Muscle of leg (tissue), 11 donors: ENCODE data around the gene CD99L2. TPM values are rescaled to one million over a fixed set of nuclear protein-coding genes. Genes with fewer than 3 reads are reported as not detected.

Experiments used
- DNase-seq: peaks from one replicate; pipeline ENCODE4 v3.0.0; 2013
- H3K27ac ChIP-seq: one replicate; pipeline ENCODE4 v1.5.1; 2013; ENCODE audit warnings: mild to moderate bottlenecking, low read length, control low read depth
- H3K27me3 ChIP-seq: one replicate; pipeline ENCODE4 v1.6.1; 2013; ENCODE audit warnings: low read length; ENCODE audit not compliant: control insufficient read depth, insufficient read depth
- H3K36me3 ChIP-seq: one replicate; pipeline ENCODE4 v1.6.1; 2013; ENCODE audit warnings: low read length; ENCODE audit not compliant: control insufficient read depth, insufficient read depth
- H3K4me1 ChIP-seq: one replicate; pipeline ENCODE4 v1.6.1; 2013; ENCODE audit warnings: low read length; ENCODE audit not compliant: control insufficient read depth, insufficient read depth
- H3K4me3 ChIP-seq: one replicate; pipeline ENCODE4 v1.5.1; 2013; ENCODE audit warnings: low read length, control low read depth
- H3K9me3 ChIP-seq: replicated peaks from 2 replicates; pipeline ENCODE4 v1.6.1; 2013; ENCODE audit warnings: low read depth, low read length; ENCODE audit not compliant: control insufficient read depth
- WGBS: methylation state at CpG from one replicate; pipeline ENCODE4 v1.1.5; 2013; ENCODE audit warnings: missing lambda C conversion rate; ENCODE audit not compliant: insufficient coverage; 5-methylcytosine and 5-hydroxymethylcytosine counted together
- polyA plus RNA-seq, 8 donors: library from polyadenylated mRNA; unstranded; fragments of 120-200 nt; gene quantifications; one replicate each; pipeline versions ENCODE4 v1.2.1 to v1.2.3, GENCODE V29; 2013; ENCODE audit warnings: inconsistent platforms in 1 of 8, low replicate concordance in 1 of 8; ENCODE audit not compliant: insufficient read length in 8 of 8, insufficient read depth in 1 of 8
- total RNA-seq: library from RNA; stranded (reverse); fragments of 120-200 nt; gene quantifications from one replicate; pipeline ENCODE4 v1.2.4, GENCODE V29; 2013

Gene CD99L2
- total and polyA plus RNA-seq, 9 donors = 23.0 to 48.3 (median 41.6) TPM

GRCh38 chrX:150775569-150776350 lies 122.7 kb downstream of the CD99L2 start:
- Histone ChIP-seq H3K4me3 (no peak overlapping the region), H3K36me3 (peaks cover 18% of the 10 kb centered on the region), H3K27me3 (peaks cover 13% of the 10 kb centered on the region), H3K27ac (no peak overlapping the region), H3K9me3 (no peaks in the 10 kb centered on the region), H3K4me1 (no peaks in the 10 kb centered on the region)
- WGBS = 77% methylated on average over 13 of the region's 18 CpGs
- no peak for DNase-seq

GRCh38 chrX:150774798-150775568 lies 123.5 kb downstream of the CD99L2 start:
- Histone ChIP-seq H3K27ac (no peak overlapping the region), H3K27me3 (peaks cover 13% of the 10 kb centered on the region), H3K4me1 (no peaks in the 10 kb centered on the region), H3K9me3 (no peaks in the 10 kb centered on the region), H3K4me3 (no peak overlapping the region), H3K36me3 (peaks cover 20% of the 10 kb centered on the region)
- no peak for DNase-seq
- 88% methylated on average over 9 of the region's 14 CpGs for WGBS

DNA sequence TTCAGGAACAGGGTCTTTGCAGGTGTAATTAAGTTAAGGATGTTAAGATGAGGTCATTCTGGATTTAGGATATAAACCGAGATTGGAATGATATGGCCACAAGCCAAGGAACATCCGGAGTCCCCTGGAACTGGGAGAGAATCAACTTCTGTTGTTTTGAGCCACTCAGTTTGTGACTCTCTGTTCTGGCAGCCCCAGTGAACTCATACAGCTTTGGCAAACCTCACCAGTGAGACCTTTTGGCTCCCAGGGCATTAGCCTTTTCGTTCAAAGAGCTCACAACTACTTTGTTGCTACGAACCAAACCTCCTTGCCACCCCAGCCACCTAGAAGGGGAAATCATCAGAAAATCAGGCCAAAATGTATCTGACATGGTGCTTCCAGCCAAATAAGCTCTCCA lies 124.8 kb downstream of the CD99L2 start:
- DNase-seq = no peak
- Histone ChIP-seq H3K36me3 (peaks cover 31% of the 10 kb centered on the region), H3K27ac (no peak overlapping the region), H3K4me1 (no peaks in the 10 kb centered on the region), H3K27me3 (peaks cover 16% of the 10 kb centered on the region), H3K4me3 (no peak overlapping the region), H3K9me3 (no peaks in the 10 kb centered on the region)
- WGBS = 51% methylated on average over 3 of the region's 4 CpGs

DNA sequence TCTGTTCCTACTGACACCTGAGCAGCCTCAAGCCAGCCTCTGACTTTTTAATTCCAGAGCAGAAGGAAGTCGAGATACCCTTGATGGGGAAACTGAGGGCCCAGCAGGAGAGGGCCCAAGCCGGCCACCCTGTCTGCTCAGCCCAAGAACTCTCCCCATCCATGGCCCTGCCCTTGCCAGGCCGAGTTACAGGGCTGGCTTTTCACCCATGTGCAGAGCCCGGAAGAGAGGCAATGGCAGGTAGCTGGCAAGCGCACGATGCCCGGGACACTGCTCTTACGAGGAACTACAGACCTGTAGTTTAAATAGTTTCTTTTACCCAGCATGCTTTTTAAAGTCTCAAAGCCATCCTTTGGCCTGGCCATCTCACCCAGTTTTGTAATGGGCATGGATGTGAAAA lies 125.4 kb downstream of the CD99L2 start:
- no peak overlapping the region for H3K4me3 ChIP-seq
- H3K36me3 ChIP-seq = peaks cover 34% of the 10 kb centered on the region
- DNase-seq = no peak
- no peaks in the 10 kb centered on the region for H3K9me3 ChIP-seq
- no peaks in the 10 kb centered on the region for H3K4me1 ChIP-seq
- H3K27me3 ChIP-seq = peaks cover 16% of the 10 kb centered on the region
- WGBS = 84% methylated on average over 8 of the region's 8 CpGs
- H3K27ac ChIP-seq = no peak overlapping the region

DNA sequence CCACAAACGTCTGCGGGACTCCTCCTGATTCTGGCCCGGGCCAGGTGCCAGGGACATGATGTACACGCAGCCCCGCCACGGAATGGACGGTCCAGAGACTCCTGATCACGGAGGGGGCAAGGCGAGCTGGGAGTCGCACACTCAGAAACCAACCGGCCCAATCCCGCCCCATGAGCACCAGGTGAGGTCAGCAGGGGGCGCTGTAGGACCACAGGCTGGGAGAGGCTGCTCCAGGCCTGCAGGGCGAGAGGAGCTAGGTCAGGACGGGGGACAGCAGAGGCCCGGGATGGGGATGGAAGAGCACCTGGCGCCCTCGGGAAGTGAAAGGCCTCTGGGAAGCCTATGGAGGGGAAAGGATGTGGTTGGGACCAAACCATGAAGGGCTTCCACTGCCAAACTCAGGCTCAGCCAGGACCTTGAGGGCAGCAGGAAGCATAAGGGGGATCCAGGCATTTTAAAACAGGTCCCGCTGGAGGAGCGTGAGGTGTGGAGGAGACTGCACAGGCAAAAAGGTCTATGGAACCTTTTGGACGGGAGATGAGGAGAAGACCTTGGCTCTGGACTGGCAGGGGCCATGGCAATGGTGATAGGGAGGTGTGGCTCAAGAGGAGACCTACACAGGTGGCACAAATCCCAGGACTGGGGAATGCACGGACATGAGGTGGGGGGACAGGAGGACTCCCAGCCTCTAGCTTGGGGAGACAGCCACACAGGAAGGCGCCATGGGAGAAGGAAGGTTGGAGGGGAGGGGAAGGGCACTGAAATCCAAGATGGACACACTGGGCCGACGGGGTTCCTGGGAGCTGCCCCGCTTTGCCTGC lies 126.1 kb downstream of the CD99L2 start:
- WGBS = 25% methylated on average over 19 of the region's 26 CpGs
- peak; percentile 69 for DNase-seq

GRCh38 chrX:150771116-150771515 lies 127.4 kb downstream of the CD99L2 start:
- Histone ChIP-seq H3K4me3 (no peak overlapping the region), H3K9me3 (no peaks in the 10 kb centered on the region), H3K36me3 (peaks cover 34% of the 10 kb centered on the region), H3K4me1 (peaks cover 5% of the 10 kb centered on the region), H3K27me3 (peaks cover 11% of the 10 kb centered on the region), H3K27ac (no peak overlapping the region)
- 90% methylated on average over 16 of the region's 16 CpGs for WGBS
- no peak for DNase-seq

More for the DNA sequence above, 126.1 kb downstream of the CD99L2 start:
- H3K27me3 ChIP-seq = peaks cover 14% of the 10 kb centered on the region
- H3K4me3 ChIP-seq = no peak overlapping the region
- H3K27ac ChIP-seq = no peak overlapping the region
- H3K9me3 ChIP-seq = no peaks in the 10 kb centered on the region
- no peaks in the 10 kb centered on the region for H3K4me1 ChIP-seq
- H3K36me3 ChIP-seq = peaks cover 34% of the 10 kb centered on the region

DNA sequence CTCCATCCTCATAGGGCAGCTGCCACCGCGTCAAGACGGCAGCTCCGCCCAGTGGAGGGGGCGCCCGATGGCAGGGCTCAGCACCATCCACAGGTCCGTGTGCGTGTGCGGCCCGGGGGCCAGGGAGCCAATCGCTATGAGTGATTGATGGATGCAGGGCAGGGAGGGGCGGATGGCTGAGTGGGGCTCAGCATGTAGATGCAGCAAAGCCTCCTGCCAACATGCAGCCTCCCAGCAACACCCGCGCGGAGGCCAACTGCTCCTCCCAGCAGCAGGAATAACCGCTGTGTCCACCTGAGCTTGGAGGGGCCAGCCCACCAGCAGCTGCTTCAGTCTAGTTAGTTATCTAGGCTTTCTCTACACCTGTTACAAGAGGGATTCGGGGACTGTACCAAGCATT lies 127.8 kb downstream of the CD99L2 start:
- no peak for DNase-seq
- H3K36me3 ChIP-seq = peaks cover 31% of the 10 kb centered on the region
- peaks cover 5% of the 10 kb centered on the region for H3K4me1 ChIP-seq
- no peak overlapping the region for H3K27ac ChIP-seq
- no peak overlapping the region for H3K4me3 ChIP-seq
- WGBS = 86% methylated on average over 16 of the region's 17 CpGs
- H3K9me3 ChIP-seq = no peaks in the 10 kb centered on the region
- peaks cover 11% of the 10 kb centered on the region for H3K27me3 ChIP-seq

DNA sequence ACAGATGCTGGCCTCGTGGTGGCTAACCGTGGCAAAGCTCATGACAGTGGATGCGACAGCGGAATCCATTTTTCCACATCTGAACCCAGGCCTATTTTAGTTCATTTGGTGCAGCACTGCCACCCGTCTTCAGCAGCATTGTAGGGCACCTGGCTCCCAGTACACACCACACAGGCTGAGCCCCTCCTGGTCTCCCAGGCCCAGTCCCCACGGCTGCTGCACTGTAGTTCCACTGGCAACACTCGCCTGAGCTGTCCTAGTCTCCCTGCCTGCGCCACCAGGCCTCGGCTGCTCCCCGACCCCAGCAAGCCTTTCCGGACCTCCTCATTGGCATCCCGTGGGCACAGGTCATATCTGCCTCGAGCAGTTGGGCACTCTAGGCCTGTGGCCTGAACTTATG lies 129.1 kb downstream of the CD99L2 start:
- DNase-seq = no peak
- no peaks in the 10 kb centered on the region for H3K9me3 ChIP-seq
- H3K36me3 ChIP-seq = peaks cover 25% of the 10 kb centered on the region
- no peak overlapping the region for H3K4me3 ChIP-seq
- 82% methylated on average over 13 of the region's 13 CpGs for WGBS
- peaks cover 5% of the 10 kb centered on the region for H3K4me1 ChIP-seq
- H3K27me3 ChIP-seq = peaks cover 9% of the 10 kb centered on the region
- no peak overlapping the region for H3K27ac ChIP-seq

DNA sequence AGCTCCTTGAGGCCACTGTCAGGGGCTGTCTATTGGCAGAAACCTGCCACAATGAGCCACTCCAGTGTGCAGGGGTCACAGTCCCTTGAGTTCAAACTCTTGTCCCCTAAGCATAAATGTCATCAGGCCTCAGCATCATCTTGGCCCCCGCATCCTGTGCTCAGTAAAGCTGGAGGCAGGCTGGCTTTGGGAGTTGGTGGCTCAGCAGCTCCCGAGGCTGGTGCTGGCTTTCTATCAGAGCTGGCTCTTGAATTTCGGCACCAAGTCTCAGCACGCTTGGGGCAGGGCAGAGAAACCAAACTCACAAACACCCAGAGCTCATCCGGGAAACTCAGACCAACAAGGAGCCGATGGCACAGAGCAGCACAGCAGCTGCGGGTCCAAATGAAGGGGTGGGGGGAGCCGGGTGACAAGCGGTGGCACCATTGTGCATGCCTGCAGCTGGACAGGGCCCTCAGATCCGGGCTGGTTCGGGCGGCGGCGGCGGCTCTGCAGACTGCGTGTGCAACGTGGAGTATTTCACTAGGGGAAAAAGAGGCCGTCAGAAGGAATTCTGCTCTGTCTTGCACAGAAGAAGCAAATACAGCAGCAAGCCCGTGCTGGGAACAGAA lies 129.8 kb downstream of the CD99L2 start:
- H3K27me3 ChIP-seq = peaks cover 11% of the 10 kb centered on the region
- H3K27ac ChIP-seq = no peak overlapping the region
- DNase-seq = no peak
- no peaks in the 10 kb centered on the region for H3K9me3 ChIP-seq
- H3K36me3 ChIP-seq = peaks cover 21% of the 10 kb centered on the region
- no peak overlapping the region for H3K4me3 ChIP-seq
- peaks cover 8% of the 10 kb centered on the region for H3K4me1 ChIP-seq
- 86% methylated on average over 18 of the region's 19 CpGs for WGBS
